Tracheal epithelial cell (primary cell): ENCODE measurements around the gene ZNF282. TPM values are rescaled to one million over a fixed set of nuclear protein-coding genes. Genes with fewer than 3 reads are reported as not detected.

ENCODE experiments used
- total RNA-seq: library from RNA; depleted of rRNA; stranded (reverse); fragments of >200 nt; gene quantifications from 2 replicates; pipeline ENCODE4 v1.2.1, GENCODE V29; 2014

The ZNF282 gene
- total RNA-seq = 28.9 and 32.6 TPM in 2 replicates

DNA sequence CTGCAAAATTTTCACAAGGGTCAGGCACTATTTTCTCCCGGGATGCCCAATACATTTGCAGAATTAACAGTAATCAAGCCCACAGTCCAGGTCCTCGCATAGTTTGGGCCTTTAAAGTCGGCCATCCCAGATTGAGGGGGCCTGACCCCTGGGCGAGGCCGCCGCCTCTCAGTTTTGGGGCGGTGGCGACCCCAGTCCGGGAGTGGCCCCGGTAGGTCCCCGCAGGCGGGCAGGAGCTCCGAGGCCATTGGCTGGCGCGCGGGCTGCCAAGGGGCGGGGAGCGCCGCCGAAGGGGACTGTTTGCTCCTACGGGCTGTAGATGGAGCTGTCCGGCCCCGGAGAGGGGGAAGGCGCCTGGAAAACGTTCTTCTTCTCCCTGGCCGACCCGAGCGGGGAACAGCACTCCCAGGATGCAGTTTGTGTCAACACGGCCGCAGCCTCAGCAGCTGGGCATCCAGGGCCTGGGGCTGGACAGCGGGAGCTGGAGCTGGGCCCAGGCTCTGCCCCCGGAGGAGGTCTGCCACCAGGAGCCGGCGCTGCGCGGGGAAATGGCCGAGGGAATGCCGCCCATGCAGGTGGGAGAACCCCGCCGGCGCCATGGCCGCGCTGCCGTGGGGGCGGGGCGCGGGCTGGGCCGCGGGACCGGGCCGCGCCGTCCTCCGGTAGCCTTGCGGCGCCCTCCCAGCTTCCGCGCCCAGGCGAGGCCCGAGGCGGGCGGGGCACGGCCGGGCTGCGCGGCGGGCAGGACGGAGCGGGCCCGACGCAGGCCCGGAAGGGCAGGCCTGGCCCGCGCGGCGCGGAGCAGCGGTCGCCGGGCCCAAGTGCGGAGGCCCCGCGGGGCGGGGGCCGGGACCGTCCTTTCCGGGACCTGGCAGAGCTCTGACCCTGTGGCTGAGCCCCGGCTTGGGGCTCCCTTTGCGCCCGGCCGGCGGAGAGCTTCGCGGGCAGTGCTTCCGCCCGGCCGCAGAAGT lies at the start of gene ZNF282:
Gene ZNF282, plus strand, starts transcription at position 367 of the 971 bp plus-strand sequence. Its CDS starts 44 bp downstream, at position 411.

GRCh38 chr7:149147072-149147751 lies 48.1 kb upstream of the ZNF282 start, which contains the start of gene ZNF398:
ZNF398 (plus strand) TSS chr7:149147453; CDS start chr7:149147743, 290 bp downstream.

DNA sequence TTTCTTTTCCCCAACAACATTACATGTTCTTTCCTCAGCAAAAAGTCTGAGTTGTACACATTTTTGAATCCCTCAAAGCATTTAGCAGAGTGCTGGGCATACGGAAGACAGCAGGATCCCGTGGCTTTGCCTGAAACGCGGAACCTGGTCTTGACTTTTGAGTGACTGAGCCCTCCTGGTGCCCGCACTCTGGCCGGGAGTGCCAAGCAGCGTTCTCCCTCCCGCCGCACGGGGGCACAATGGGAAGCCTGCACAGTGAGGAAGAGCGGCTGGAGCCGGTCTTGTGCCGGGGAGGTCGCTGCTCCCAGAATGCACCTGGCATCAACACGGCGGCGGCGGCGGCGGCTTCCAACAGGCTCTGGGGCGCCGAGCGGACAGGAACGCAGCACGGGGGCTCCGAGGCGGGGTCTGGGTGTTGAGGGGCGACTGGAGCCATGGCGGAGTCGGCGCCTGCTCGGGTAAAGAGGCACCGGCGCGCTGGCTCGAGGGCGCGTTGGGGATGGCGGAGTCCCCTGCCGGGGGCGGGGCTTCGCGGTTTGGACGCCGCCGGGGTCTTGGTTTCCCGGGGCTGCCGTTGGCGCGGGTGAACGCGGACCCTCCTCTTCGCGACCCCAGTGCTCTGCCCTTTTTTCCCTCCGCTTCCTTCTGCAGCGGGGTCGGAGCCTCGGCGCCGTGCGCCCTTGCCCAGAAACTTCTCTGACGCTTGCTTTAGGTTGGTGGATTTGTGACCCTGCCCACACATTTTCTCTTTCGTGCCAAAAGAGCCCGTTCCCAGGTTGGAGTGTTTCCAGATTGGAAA lies 44.2 kb downstream of the ZNF282 start, which contains the start of gene ZNF212:
Gene ZNF212, plus strand, starts transcription at position 307 of the 799 bp plus-strand sequence. Its CDS starts 128 bp downstream, at position 435.

DNA sequence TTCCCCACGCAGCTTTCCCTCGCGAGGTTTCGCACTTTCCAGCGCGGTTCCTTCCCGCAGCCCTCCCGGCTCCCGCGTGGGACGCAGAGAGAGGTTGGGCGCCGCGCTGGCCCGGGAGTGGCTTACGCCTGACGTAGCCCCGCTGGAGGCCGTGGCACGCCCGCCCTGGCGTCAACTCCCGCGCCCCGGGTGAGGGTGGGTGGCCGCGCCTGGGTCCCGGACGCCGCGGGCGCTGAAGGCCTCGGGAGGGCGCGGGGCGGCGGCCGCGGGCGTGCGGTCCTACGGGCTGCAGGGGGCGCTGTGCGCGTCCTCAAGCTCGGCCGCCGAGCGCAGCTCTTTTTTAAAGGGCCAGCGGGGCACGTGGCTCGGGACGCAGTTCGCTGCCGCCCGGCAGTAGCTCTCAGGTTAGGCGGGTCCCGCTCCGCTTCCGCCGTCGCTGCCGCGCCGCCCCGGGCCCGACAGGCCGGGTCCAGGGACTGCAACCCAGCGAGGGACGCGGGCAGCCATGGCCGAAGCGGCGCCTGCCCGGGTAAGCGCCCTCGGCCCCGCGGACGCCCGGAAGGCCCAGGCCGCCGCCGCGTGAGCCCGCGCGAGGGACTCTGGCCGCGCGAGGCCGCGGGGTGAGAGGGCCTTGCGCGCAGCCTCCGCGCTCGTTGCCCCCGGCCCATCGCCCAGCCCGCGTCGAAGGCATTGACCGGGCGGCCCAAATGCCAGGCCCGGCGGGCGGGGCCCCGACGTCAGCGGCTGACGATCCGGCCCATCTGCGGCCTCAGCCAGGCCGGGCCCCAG lies 66.7 kb downstream of the ZNF282 start, which contains the start of gene ZNF783:
Gene ZNF783, plus strand, starts transcription at position 368 of the 789 bp plus-strand sequence. Its CDS starts 138 bp downstream, at position 506.

Other genes with a start within 250 kb of the ZNF282 start
- 231 and 409 TPM in 2 replicates for gene PDIA4, start 167.0 kb upstream of the ZNF282 start, total RNA-seq
- 4.3 and 7.7 TPM in 2 replicates for gene ZNF786, start 104.8 kb upstream of the ZNF282 start, total RNA-seq
- 2.6 and 3.1 TPM in 2 replicates for gene ZNF425, start 69.2 kb upstream of the ZNF282 start, total RNA-seq
- 13.7 and 16.8 TPM in 2 replicates for gene ZNF398, start 48.1 kb upstream of the ZNF282 start, total RNA-seq
- 4.1 and 5.5 TPM in 2 replicates for gene ZNF212, start 44.1 kb downstream of the ZNF282 start, total RNA-seq
- 8.4 and 11.5 TPM in 2 replicates for gene ZNF783, start 66.7 kb downstream of the ZNF282 start, total RNA-seq